SK-N-SH treated with all-trans-retinoic acid at 6 μM for 48 hours (cell line): ENCODE data around the gene PPRC1.

Experiments used
- ZC3H10 ChIP-seq: fragments of 250-450 bp; sonication (Bioruptor Pico); IDR thresholded peaks from 2 replicates; pipeline ENCODE4 v1.5.1; 2021; ENCODE audit warnings: mild to moderate bottlenecking, moderate library complexity
- TF ChIP-seq, protein P1 (sequence below): fragments of 250-450 bp; sonication (Bioruptor Pico); IDR thresholded peaks from 2 replicates; pipeline ENCODE4 v1.8.0; 2020; ENCODE audit warnings: mild to moderate bottlenecking, moderate library complexity, borderline replicate concordance
- TF ChIP-seq, protein P2 (sequence below): fragments of 250-450 bp; sonication (Bioruptor Pico); IDR thresholded peaks from 2 replicates; pipeline ENCODE4 v1.5.1; 2021; ENCODE audit warnings: mild to moderate bottlenecking, moderate library complexity

DNA sequence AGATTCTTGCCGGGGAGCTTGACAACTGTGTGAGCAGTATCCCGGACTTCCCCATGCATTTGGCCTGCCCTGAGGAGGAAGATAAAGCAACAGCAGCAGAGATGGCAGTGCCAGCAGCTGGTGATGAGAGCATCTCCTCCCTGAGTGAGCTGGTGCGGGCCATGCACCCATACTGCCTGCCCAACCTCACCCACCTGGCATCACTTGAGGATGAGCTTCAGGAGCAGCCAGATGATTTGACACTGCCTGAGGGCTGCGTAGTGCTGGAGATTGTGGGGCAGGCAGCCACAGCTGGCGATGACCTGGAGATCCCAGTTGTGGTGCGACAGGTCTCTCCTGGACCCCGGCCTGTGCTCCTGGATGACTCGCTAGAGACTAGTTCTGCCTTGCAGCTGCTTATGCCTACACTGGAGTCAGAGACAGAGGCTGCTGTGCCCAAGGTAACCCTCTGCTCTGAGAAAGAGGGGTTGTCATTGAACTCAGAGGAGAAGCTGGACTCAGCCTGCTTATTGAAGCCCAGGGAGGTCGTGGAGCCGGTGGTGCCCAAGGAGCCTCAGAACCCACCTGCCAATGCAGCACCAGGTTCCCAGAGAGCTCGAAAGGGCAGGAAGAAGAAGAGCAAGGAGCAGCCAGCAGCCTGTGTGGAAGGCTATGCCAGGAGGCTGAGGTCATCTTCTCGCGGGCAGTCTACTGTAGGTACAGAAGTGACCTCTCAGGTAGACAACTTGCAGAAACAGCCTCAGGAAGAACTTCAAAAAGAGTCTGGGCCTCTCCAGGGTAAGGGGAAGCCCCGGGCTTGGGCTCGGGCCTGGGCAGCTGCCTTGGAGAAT lies 6.7 kb downstream of the PPRC1 start:
- TF ChIP-seq, protein P1, sequence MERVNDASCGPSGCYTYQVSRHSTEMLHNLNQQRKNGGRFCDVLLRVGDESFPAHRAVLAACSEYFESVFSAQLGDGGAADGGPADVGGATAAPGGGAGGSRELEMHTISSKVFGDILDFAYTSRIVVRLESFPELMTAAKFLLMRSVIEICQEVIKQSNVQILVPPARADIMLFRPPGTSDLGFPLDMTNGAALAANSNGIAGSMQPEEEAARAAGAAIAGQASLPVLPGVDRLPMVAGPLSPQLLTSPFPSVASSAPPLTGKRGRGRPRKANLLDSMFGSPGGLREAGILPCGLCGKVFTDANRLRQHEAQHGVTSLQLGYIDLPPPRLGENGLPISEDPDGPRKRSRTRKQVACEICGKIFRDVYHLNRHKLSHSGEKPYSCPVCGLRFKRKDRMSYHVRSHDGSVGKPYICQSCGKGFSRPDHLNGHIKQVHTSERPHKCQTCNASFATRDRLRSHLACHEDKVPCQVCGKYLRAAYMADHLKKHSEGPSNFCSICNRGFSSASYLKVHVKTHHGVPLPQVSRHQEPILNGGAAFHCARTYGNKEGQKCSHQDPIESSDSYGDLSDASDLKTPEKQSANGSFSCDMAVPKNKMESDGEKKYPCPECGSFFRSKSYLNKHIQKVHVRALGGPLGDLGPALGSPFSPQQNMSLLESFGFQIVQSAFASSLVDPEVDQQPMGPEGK (CRISPR knock-in tag) = no peak
- TF ChIP-seq ZC3H10 = no peak
- TF ChIP-seq, protein P2, sequence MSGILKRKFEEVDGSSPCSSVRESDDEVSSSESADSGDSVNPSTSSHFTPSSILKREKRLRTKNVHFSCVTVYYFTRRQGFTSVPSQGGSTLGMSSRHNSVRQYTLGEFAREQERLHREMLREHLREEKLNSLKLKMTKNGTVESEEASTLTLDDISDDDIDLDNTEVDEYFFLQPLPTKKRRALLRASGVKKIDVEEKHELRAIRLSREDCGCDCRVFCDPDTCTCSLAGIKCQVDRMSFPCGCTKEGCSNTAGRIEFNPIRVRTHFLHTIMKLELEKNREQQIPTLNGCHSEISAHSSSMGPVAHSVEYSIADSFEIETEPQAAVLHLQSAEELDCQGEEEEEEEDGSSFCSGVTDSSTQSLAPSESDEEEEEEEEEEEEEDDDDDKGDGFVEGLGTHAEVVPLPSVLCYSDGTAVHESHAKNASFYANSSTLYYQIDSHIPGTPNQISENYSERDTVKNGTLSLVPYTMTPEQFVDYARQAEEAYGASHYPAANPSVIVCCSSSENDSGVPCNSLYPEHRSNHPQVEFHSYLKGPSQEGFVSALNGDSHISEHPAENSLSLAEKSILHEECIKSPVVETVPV = no peak
